ENCODE data around the gene IL19.

- TF ChIP-seq CTCF (IDR thresholded peaks at IDR 0.05; ENCODE audit: insufficient read depth, low read length) (no peak), POLR2AphosphoS5 (IDR thresholded peaks at IDR 0.05; ENCODE audit: low read depth) (no peak), SPI1 (IDR thresholded peaks at IDR 0.05; ENCODE audit: borderline replicate concordance, low read depth) (no peak), GABPA (IDR thresholded peaks at IDR 0.05; ENCODE audit: low read depth) (no peak)
Measured at GRCh38 chr1:206847337-206847834, 76.8 kb downstream of the IL19 start.
